HEK293T (cell line): ENCODE data around the gene DCDC1.

ENCODE experiments used
- ARNT ChIP-seq: fragments of 450-650 bp; IDR thresholded peaks from 2 replicates; pipeline ENCODE4 v1.6.1; 2017; ENCODE audit warnings: mild to moderate bottlenecking
- ELF4 ChIP-seq: fragments of 450-650 bp; IDR thresholded peaks from 2 replicates; pipeline ENCODE4 v1.6.1; 2017; ENCODE audit warnings: antibody characterized with exemption
- LEF1 ChIP-seq: fragments of 450-650 bp; IDR thresholded peaks from 2 replicates; pipeline ENCODE4 v1.6.1; 2017; ENCODE audit warnings: mild to moderate bottlenecking, borderline replicate concordance
- SUZ12 ChIP-seq: fragments of 450-650 bp; IDR thresholded peaks from 2 replicates; pipeline ENCODE4 v1.6.1; 2016; ENCODE audit warnings: mild to moderate bottlenecking
- TARDBP ChIP-seq: fragments of 450-650 bp; IDR thresholded peaks from 2 replicates; pipeline ENCODE4 v1.6.1; 2016

GRCh38 chr11:30902929-30903328, 466.6 kb downstream of the DCDC1 start:
- TF ChIP-seq LEF1 (no peak), ARNT (no peak), SUZ12 (no peak), TARDBP (no peak), ELF4 (no peak)
